ENCODE data around the gene DHX34.

Gene DHX34

GRCh38 chr19:47427241-47428176, 78.4 kb downstream of the DHX34 start:
- no peaks in the 10 kb centered on the region for H3K9me3 ChIP-seq (ENCODE audit: insufficient read depth, low read depth, low read length)
- peaks cover 61% of the 10 kb centered on the region for H3K27me3 ChIP-seq (ENCODE audit: insufficient read depth, low read length)
- peak overlapping the region; percentile 73; the same call in 1 of the 2 replicates for H3K9ac ChIP-seq (ENCODE audit: low read depth, low read length)
- H3K36me3 ChIP-seq (ENCODE audit: insufficient read depth, low read depth, low read length), result no peaks in the 10 kb centered on the region
- H3K4me1 ChIP-seq (ENCODE audit: insufficient read depth, low read length), result peaks cover 8% of the 10 kb centered on the region; the same call in 1 of the 2 replicates
- H3K27ac ChIP-seq (ENCODE audit: low read length), result peak overlapping the region; percentile 15
- H3K4me3 ChIP-seq (ENCODE audit: low read length), result peak overlapping the region; percentile 66

GRCh38 chr19:47428177-47428894, 79.2 kb downstream of the DHX34 start:
- no peak overlapping the region for H3K27ac ChIP-seq (ENCODE audit: low read length)
- H3K4me1 ChIP-seq (ENCODE audit: insufficient read depth, low read length), result peaks cover 8% of the 10 kb centered on the region; the same call in 1 of the 2 replicates
- peak overlapping the region; percentile 19; the same call in 1 of the 2 replicates for H3K9ac ChIP-seq (ENCODE audit: low read depth, low read length)
- H3K9me3 ChIP-seq (ENCODE audit: insufficient read depth, low read depth, low read length), result no peaks in the 10 kb centered on the region
- no peaks in the 10 kb centered on the region for H3K36me3 ChIP-seq (ENCODE audit: insufficient read depth, low read depth, low read length)
- H3K4me3 ChIP-seq (ENCODE audit: low read length), result peak overlapping the region; percentile 66
- peaks cover 52% of the 10 kb centered on the region for H3K27me3 ChIP-seq (ENCODE audit: insufficient read depth, low read length)

DNA sequence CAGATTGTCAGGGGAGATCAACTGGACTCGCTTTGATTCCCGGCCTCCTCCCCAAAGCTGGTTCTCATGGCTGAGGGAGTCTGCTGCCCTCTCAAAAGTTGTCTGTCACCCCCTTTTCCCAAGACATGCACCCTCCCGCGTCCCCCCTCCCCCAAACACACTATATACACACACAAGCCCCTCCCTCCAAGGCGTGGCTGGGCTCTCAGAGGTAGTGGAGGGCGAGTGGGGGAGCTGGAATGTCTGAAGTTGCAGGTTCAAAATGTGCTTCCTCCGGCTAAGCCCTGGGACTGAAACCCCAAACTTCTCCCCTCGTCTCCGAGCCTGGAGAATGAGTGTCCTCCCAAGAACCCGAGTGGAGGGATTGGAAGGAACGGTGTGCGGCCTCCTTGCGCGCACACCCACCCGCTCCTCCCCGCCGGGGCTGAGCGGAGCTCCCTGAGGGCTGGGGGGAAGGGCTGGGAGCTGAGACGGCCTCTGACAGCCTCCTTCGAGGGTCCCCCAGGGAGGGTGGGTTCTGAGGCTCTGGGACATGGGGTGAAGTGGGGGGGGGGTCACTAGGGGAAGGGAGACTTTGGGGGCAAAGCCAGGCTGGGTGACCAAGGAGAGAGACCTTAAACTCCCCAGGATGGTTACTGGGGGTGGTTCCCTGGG, 80.2 kb downstream of the DHX34 start:
- no peaks in the 10 kb centered on the region for H3K9me3 ChIP-seq (ENCODE audit: insufficient read depth, low read depth, low read length)
- H3K27ac ChIP-seq (ENCODE audit: low read length), result no peak overlapping the region
- peak overlapping the region; percentile 47; the same call in 1 of the 2 replicates for H3K9ac ChIP-seq (ENCODE audit: low read depth, low read length)
- H3K36me3 ChIP-seq (ENCODE audit: insufficient read depth, low read depth, low read length), result no peaks in the 10 kb centered on the region
- H3K4me1 ChIP-seq (ENCODE audit: insufficient read depth, low read length), result peaks cover 8% of the 10 kb centered on the region; the same call in 1 of the 2 replicates
- peak overlapping the region; percentile 64; the same call in 1 of the 2 replicates for H3K4me3 ChIP-seq (ENCODE audit: low read length)
- peaks cover 45% of the 10 kb centered on the region for H3K27me3 ChIP-seq (ENCODE audit: insufficient read depth, low read length)

GRCh38 chr19:47430041-47430802, 81.1 kb downstream of the DHX34 start:
- Histone ChIP-seq H3K36me3 (ENCODE audit: insufficient read depth, low read depth, low read length) (no peaks in the 10 kb centered on the region), H3K4me1 (ENCODE audit: insufficient read depth, low read length) (peaks cover 8% of the 10 kb centered on the region; the same call in 1 of the 2 replicates), H3K27ac (ENCODE audit: low read length) (no peak overlapping the region), H3K4me3 (ENCODE audit: low read length) (peak overlapping the region; percentile 64), H3K9me3 (ENCODE audit: insufficient read depth, low read depth, low read length) (no peaks in the 10 kb centered on the region), H3K9ac (ENCODE audit: low read depth, low read length) (peak overlapping the region; percentile 47; the same call in 1 of the 2 replicates), H3K27me3 (ENCODE audit: insufficient read depth, low read length) (peaks cover 45% of the 10 kb centered on the region)

- no peak overlapping the region for H3K4me3 ChIP-seq (ENCODE audit: low read length)
- no peak overlapping the region for H3K27ac ChIP-seq (ENCODE audit: low read length)
- H3K27me3 ChIP-seq (ENCODE audit: insufficient read depth, low read length), result peaks cover 35% of the 10 kb centered on the region
- no peaks in the 10 kb centered on the region for H3K36me3 ChIP-seq (ENCODE audit: insufficient read depth, low read depth, low read length)
- no peak overlapping the region for H3K9ac ChIP-seq (ENCODE audit: low read depth, low read length)
- H3K9me3 ChIP-seq (ENCODE audit: insufficient read depth, low read depth, low read length), result no peaks in the 10 kb centered on the region
- H3K4me1 ChIP-seq (ENCODE audit: insufficient read depth, low read length), result peaks cover 8% of the 10 kb centered on the region; the same call in 1 of the 2 replicates
Observed at GRCh38 chr19:47432091-47432490, 83.0 kb downstream of the DHX34 start.

Measured in iPS-20b (cell line).